ENCODE measurements around the gene UBA52. TPM values are rescaled to one million over a fixed set of nuclear protein-coding genes. Genes with fewer than 3 reads are reported as not detected.

The UBA52 gene
- total RNA-seq, 4 donors from 2014 or later = 405 to 1,087 (median 865) TPM

DNA sequence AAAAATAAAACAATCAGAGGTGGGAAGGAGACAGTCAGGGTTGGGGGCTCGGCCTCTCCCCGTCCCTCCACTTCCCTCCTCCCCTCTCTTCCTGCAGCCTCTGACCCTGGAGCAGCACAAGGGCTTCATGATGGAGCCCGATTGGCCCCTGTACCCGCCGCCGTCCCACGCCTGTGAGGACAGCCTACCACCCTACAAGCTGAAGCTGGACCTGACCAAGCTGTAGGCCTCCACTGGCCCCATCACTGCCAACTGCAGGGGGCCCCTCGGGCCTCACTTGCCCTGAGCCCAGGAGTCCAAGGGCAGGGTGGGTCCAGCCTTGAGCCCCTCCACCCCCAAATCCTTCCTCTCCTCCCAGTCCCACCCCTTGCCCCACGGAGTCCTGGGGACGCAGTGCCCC, 48.7 kb downstream of the UBA52 start:
- Histone ChIP-seq H3K27me3 (peaks cover 26% of the 10 kb centered on the region), H3K4me1 (no peaks in the 10 kb centered on the region), H3K4me3 (no peak overlapping the region), H3K27ac (no peak overlapping the region), H3K9me3 (no peaks in the 10 kb centered on the region), H3K36me3 (no peaks in the 10 kb centered on the region)
- WGBS = 84% methylated on average over 10 of the region's 10 CpGs
- DNase-seq (ENCODE audit: low spot score in 2 of 2) = no peak
- TF ChIP-seq POLR2AphosphoS5 (IDR thresholded peaks at IDR 0.05) = no peak
- TF ChIP-seq POLR2A (IDR thresholded peaks at IDR 0.05) = no peak
- TF ChIP-seq, protein P1, sequence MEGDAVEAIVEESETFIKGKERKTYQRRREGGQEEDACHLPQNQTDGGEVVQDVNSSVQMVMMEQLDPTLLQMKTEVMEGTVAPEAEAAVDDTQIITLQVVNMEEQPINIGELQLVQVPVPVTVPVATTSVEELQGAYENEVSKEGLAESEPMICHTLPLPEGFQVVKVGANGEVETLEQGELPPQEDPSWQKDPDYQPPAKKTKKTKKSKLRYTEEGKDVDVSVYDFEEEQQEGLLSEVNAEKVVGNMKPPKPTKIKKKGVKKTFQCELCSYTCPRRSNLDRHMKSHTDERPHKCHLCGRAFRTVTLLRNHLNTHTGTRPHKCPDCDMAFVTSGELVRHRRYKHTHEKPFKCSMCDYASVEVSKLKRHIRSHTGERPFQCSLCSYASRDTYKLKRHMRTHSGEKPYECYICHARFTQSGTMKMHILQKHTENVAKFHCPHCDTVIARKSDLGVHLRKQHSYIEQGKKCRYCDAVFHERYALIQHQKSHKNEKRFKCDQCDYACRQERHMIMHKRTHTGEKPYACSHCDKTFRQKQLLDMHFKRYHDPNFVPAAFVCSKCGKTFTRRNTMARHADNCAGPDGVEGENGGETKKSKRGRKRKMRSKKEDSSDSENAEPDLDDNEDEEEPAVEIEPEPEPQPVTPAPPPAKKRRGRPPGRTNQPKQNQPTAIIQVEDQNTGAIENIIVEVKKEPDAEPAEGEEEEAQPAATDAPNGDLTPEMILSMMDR (IDR thresholded peaks at IDR 0.05) = no peak
- TF ChIP-seq EP300 (IDR thresholded peaks at IDR 0.05) = no peak

DNA sequence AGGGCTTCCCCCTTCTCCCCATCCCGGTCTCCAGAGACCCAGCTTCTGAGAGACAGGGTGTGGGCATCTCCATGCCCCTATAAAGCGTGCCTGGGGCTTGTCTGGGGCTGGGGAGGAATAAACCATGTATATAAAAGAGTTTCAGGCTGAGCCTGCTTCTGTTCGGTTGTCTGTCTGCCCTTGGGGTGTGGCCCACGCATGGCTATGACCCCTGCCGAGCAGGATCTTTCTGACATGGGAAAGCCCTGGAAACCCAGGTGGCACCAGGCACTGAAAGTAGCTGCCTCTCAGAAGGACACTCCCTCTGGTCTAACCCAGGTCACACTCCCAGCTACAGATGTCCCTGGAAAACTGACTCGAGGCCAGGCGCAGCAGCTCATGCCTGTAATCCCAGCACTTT, 49.2 kb downstream of the UBA52 start:
- 68% methylated on average over 7 of the region's 7 CpGs for WGBS
- no peak overlapping the region for H3K27ac ChIP-seq
- no peaks in the 10 kb centered on the region for H3K9me3 ChIP-seq
- H3K4me1 ChIP-seq = no peaks in the 10 kb centered on the region
- no peak overlapping the region for H3K4me3 ChIP-seq
- TF ChIP-seq POLR2A (IDR thresholded peaks at IDR 0.05) = no peak
- no peak for TF ChIP-seq EP300 (IDR thresholded peaks at IDR 0.05)
- TF ChIP-seq POLR2AphosphoS5 (IDR thresholded peaks at IDR 0.05) = no peak
- TF ChIP-seq, protein P1 (IDR thresholded peaks at IDR 0.05) = no peak
- H3K36me3 ChIP-seq = no peaks in the 10 kb centered on the region
- H3K27me3 ChIP-seq = peaks cover 20% of the 10 kb centered on the region
- no peak for DNase-seq (ENCODE audit: low spot score in 2 of 2)

DNA sequence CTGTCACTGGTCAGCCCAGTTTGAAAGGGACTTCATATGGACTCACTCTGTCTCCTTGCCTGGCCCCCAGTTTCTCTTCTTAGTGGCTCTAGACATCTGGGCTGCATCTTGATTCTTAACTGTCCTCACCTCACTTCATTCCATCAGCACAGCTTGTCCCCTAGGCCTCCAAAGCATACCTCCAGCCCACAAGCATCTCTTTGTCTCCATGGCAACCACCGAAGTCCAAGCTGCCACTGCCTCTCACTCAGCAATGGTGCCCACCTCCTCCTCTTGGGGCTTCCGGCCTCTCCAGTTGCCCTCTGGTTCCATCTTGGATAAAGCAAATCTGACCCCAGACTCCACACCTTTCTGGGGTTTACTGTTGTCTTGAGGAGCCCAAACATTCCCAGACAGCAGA, 55.2 kb downstream of the UBA52 start:
- no peak for DNase-seq (ENCODE audit: low spot score in 2 of 2)
- 83% methylated on average over 2 of the region's 2 CpGs for WGBS
- H3K9me3 ChIP-seq = no peaks in the 10 kb centered on the region
- no peak overlapping the region for H3K27ac ChIP-seq
- no peaks in the 10 kb centered on the region for H3K27me3 ChIP-seq
- H3K4me3 ChIP-seq = no peak overlapping the region
- TF ChIP-seq, protein P1 (IDR thresholded peaks at IDR 0.05) = no peak
- TF ChIP-seq EP300 (IDR thresholded peaks at IDR 0.05) (no peak), POLR2A (IDR thresholded peaks at IDR 0.05) (no peak)
- peaks cover 2% of the 10 kb centered on the region for H3K4me1 ChIP-seq
- H3K36me3 ChIP-seq = no peaks in the 10 kb centered on the region

Other genes with a start within 250 kb of the UBA52 start
- gene LSM4, start 248.8 kb upstream of the UBA52 start, total RNA-seq = 100 to 1,000 TPM in 2 of 4 donors, 10 to 100 TPM in 2; 53.1 to 115 (median 103) TPM
- 1 to 10 TPM; 4.6 to 8.0 (median 7.6) TPM for gene PGPEP1, start 231.3 kb upstream of the UBA52 start, total RNA-seq
- gene GDF15, start 185.7 kb upstream of the UBA52 start, total RNA-seq = under 1 TPM in 3 of 4 donors, not detected in 1; 0.57 to 0.89 (median 0.86) TPM
- gene LRRC25, start 174.2 kb upstream of the UBA52 start, total RNA-seq = under 1 TPM in 3 of 4 donors, not detected in 1; 0.59 to 0.79 (median 0.73) TPM
- 10 to 100 TPM; 18.1 to 30.5 (median 27.4) TPM for gene SSBP4, start 152.5 kb upstream of the UBA52 start, total RNA-seq
- gene ISYNA1, start 133.7 kb upstream of the UBA52 start, total RNA-seq = 10 to 100 TPM in 3 of 4 donors, 1 to 10 TPM in 1; 7.9 to 27.6 (median 21.0) TPM
- 10 to 100 TPM; 27.0 to 59.5 (median 36.9) TPM for gene ELL, start 49.8 kb upstream of the UBA52 start, total RNA-seq
- 100 to 1,000 TPM; 194 to 217 (median 203) TPM for gene FKBP8, start 28.3 kb upstream of the UBA52 start, total RNA-seq
- gene KXD1, start 14.0 kb upstream of the UBA52 start, total RNA-seq = 100 to 1,000 TPM in 1 of 4 donors, 10 to 100 TPM in 3; 72.4 to 107 (median 89.4) TPM
- 10 to 100 TPM; 77.0 to 86.7 (median 82.6) TPM for gene REX1BD, start 16.9 kb downstream of the UBA52 start, total RNA-seq
- gene CRLF1, start 34.9 kb downstream of the UBA52 start, total RNA-seq = 10 to 100 TPM; 21.2 to 65.5 (median 47.9) TPM
- gene TMEM59L, start 41.0 kb downstream of the UBA52 start, total RNA-seq = 1 to 10 TPM in 2 of 4 donors, under 1 TPM in 2; 0.49 to 1.4 (median 0.97) TPM
- 10 to 100 TPM in 2 of 4 donors, 1 to 10 TPM in 2; 6.9 to 26.5 (median 11.5) TPM for gene KLHL26, start 65.2 kb downstream of the UBA52 start, total RNA-seq
- gene CRTC1, start 111.8 kb downstream of the UBA52 start, total RNA-seq = 1 to 10 TPM; 4.1 to 6.3 (median 4.7) TPM
- gene COMP, start 219.4 kb downstream of the UBA52 start, total RNA-seq = 1 to 10 TPM; 5.1 to 9.1 (median 6.9) TPM